MM.1S (cell line): ENCODE data around the gene UBXN1.

ENCODE experiments used
- DNase-seq: peaks from one replicate; pipeline ENCODE4 v3.0.0-alpha.2; 2015
- H2AFZ ChIP-seq: fragments of 300-600 bp; sonication (generic); 2 replicates; pipeline ENCODE4 v1.6.0; 2016; ENCODE audit warnings: antibody characterized with exemption, low read length
- H3F3A ChIP-seq: fragments of 300-600 bp; sonication (generic); 2 replicates; pipeline ENCODE4 v1.6.1; 2016; ENCODE audit warnings: mild to moderate bottlenecking, antibody characterized with exemption, low read length, moderate library complexity, mixed read lengths; ENCODE audit not compliant: insufficient read depth
- H3K27ac ChIP-seq: fragments of 300-600 bp; sonication (generic); 2 replicates; pipeline ENCODE4 v1.5.1; 2016; ENCODE audit warnings: mild to moderate bottlenecking, low read length
- H3K27me3 ChIP-seq: fragments of 300-600 bp; sonication (generic); replicated peaks from 2 replicates; pipeline ENCODE4 v1.6.0; 2016; ENCODE audit warnings: low read length; ENCODE audit not compliant: insufficient read depth
- H3K36me3 ChIP-seq: fragments of 300-600 bp; sonication (generic); replicated peaks from 2 replicates; pipeline ENCODE4 v1.6.1; 2016; ENCODE audit warnings: mild to moderate bottlenecking, low read length, mixed read lengths; ENCODE audit not compliant: insufficient read depth
- H3K4me1 ChIP-seq: fragments of 300-600 bp; sonication (generic); 2 replicates; pipeline ENCODE4 v1.6.1; 2016; ENCODE audit warnings: low read length, mixed read lengths
- H3K4me2 ChIP-seq: fragments of 300-600 bp; sonication (generic); 2 replicates; pipeline ENCODE4 v1.6.0; 2016; ENCODE audit warnings: low read depth, low read length
- H3K4me3 ChIP-seq: fragments of 300-600 bp; sonication (generic); 2 replicates; pipeline ENCODE4 v1.5.1; 2016; ENCODE audit warnings: low read length, mixed read lengths
- H3K79me2 ChIP-seq: fragments of 300-600 bp; sonication (generic); 2 replicates; pipeline ENCODE4 v1.6.1; 2016; ENCODE audit warnings: mixed run types, low read length, mixed read lengths
- H3K9ac ChIP-seq: fragments of 300-600 bp; sonication (generic); 2 replicates; pipeline ENCODE4 v1.6.1; 2016; ENCODE audit warnings: low read length, mixed read lengths
- H3K9me2 ChIP-seq: fragments of 300-600 bp; sonication (generic); replicated peaks from 2 replicates; pipeline ENCODE4 v1.6.1; 2016; ENCODE audit warnings: mild to moderate bottlenecking, low read length, mixed read lengths; ENCODE audit not compliant: insufficient read depth
- H3K9me3 ChIP-seq: fragments of 300-600 bp; sonication (generic); replicated peaks from 2 replicates; pipeline ENCODE4 v1.6.1; 2016; ENCODE audit warnings: mild to moderate bottlenecking, low read length, mixed read lengths; ENCODE audit not compliant: insufficient read depth
- H4K20me1 ChIP-seq: fragments of 300-600 bp; sonication (generic); 2 replicates; pipeline ENCODE4 v1.6.1; 2016; ENCODE audit warnings: mild to moderate bottlenecking, low read length, moderate library complexity, mixed read lengths; ENCODE audit not compliant: insufficient read depth
- EZH2 ChIP-seq: fragments of 300-600 bp; sonication (generic); optimal IDR thresholded peaks from 2 replicates; pipeline ENCODE3; 2017; ENCODE audit warnings: low read depth, mild to moderate bottlenecking, antibody characterized with exemption, low read length, mixed read lengths
- EZH2phosphoT487 ChIP-seq: fragments of 300-600 bp; sonication (generic); IDR thresholded peaks from 2 replicates; pipeline ENCODE4 v1.6.1; 2018; ENCODE audit warnings: antibody characterized with exemption, low read length
- TF ChIP-seq, protein P1 (sequence below): fragments of 300-600 bp; sonication (generic); IDR thresholded peaks from 2 replicates; pipeline ENCODE4 v1.5.1; 2016; ENCODE audit warnings: antibody characterized with exemption, low read length, mixed read lengths

The UBXN1 gene

DNA sequence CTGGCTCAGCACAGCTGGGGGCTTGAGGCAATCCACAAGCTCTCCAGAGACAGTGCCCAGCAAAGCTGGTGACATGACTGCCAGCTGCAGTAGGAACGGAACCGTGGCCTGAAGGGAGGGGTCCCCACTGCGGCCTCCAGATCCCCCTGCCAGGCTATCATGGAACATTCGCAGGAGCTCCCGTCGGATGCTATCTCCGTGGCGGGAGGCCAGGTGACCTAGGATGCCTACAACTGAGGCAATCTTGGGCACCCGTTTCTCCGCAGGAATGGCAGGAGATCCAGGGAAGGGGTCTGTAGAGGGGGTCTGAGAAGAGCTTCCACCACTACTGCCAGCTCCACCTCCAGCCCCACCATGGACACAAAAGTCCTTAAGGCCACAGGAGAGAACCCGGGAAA is 29.9 kb downstream of the UBXN1 start:
- Histone ChIP-seq H3K4me2 (no peak overlapping the region), H2AFZ (no peak overlapping the region), H3K4me1 (peaks cover 9% of the 10 kb centered on the region), H3K27me3 (no peaks in the 10 kb centered on the region), H3K9me3 (no peaks in the 10 kb centered on the region), H3F3A (peaks cover 8% of the 10 kb centered on the region), H3K9ac (no peak overlapping the region), H3K9me2 (no peaks in the 10 kb centered on the region), H3K36me3 (0 out of 2 replicates have a peak, but pooled peaks cover 3% of the 10 kb centered on the region), H3K79me2 (peaks cover 59% of the 10 kb centered on the region), H3K27ac (no peak overlapping the region), H4K20me1 (no peaks in the 10 kb centered on the region), H3K4me3 (no peak overlapping the region)
- TF ChIP-seq EZH2 (no peak), EZH2phosphoT487 (no peak)
- TF ChIP-seq, protein P1, sequence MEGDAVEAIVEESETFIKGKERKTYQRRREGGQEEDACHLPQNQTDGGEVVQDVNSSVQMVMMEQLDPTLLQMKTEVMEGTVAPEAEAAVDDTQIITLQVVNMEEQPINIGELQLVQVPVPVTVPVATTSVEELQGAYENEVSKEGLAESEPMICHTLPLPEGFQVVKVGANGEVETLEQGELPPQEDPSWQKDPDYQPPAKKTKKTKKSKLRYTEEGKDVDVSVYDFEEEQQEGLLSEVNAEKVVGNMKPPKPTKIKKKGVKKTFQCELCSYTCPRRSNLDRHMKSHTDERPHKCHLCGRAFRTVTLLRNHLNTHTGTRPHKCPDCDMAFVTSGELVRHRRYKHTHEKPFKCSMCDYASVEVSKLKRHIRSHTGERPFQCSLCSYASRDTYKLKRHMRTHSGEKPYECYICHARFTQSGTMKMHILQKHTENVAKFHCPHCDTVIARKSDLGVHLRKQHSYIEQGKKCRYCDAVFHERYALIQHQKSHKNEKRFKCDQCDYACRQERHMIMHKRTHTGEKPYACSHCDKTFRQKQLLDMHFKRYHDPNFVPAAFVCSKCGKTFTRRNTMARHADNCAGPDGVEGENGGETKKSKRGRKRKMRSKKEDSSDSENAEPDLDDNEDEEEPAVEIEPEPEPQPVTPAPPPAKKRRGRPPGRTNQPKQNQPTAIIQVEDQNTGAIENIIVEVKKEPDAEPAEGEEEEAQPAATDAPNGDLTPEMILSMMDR = no peak
- DNase-seq = no peak

DNA sequence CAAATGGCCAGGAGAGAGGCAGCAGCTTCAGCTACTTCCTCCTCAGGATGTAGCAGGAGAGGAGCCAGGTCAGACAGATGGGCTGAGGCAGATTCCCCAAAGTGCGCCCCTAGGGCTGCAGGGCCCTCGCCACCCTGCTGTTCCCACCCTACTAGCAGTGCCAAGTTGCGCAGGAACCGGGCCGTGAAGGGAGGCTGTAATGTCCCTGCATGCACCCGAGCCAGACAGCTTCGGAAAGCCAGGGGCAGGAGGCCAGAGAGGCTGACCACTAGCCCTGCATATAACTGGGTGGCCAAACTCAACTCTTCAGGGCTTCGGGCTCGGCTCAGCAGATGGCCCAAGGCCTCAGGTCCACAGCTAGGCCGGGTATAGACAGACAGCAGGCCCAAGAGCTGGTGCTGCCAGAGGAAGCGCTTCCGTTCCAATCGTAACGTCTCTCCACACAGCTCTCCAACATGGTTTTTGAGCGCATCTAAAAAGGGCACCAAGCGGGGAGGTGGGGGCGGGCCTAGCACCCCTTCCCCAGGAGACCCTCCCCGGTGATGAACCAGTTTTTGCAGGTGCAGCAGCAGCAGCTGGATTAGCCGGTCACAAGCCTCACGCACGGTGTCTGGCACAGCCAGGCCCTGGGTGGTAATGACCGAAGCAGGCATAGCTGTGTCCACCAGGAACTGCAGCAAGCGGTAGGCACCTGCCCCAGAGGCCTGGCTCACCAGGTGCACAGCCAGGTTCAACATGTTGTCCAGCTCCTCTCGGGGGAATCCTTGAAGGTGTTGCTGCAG is 30.5 kb downstream of the UBXN1 start:
- H3K9me2 ChIP-seq = no peaks in the 10 kb centered on the region
- H3K9me3 ChIP-seq = no peaks in the 10 kb centered on the region
- TF ChIP-seq, protein P1 = no peak
- no peak for TF ChIP-seq EZH2phosphoT487
- no peak for TF ChIP-seq EZH2
- peaks cover 7% of the 10 kb centered on the region for H3F3A ChIP-seq
- H3K4me3 ChIP-seq = no peak overlapping the region
- 0 out of 2 replicates have a peak, but pooled peaks cover 3% of the 10 kb centered on the region for H3K36me3 ChIP-seq
- no peak overlapping the region for H2AFZ ChIP-seq
- no peak overlapping the region for H3K9ac ChIP-seq
- no peak overlapping the region for H3K27ac ChIP-seq
- H4K20me1 ChIP-seq = no peaks in the 10 kb centered on the region
- H3K79me2 ChIP-seq = peaks cover 64% of the 10 kb centered on the region
- H3K4me1 ChIP-seq = peaks cover 9% of the 10 kb centered on the region
- no peak for DNase-seq
- no peak overlapping the region for H3K4me2 ChIP-seq
- no peaks in the 10 kb centered on the region for H3K27me3 ChIP-seq

- Histone ChIP-seq H3K4me3 (no peak overlapping the region), H3K27ac (no peak overlapping the region), H3K27me3 (no peaks in the 10 kb centered on the region), H2AFZ (no peak overlapping the region), H3K9me2 (no peaks in the 10 kb centered on the region), H3K36me3 (0 out of 2 replicates have a peak, but pooled peaks cover 8% of the 10 kb centered on the region), H3K9me3 (no peaks in the 10 kb centered on the region), H3F3A (peaks cover 5% of the 10 kb centered on the region; the same call in 1 of the 2 replicates), H3K4me2 (no peak overlapping the region), H3K9ac (no peak overlapping the region), H3K79me2 (peaks cover 66% of the 10 kb centered on the region), H3K4me1 (peaks cover 9% of the 10 kb centered on the region), H4K20me1 (no peaks in the 10 kb centered on the region)
- DNase-seq = no peak
- TF ChIP-seq, protein P1 = no peak
- TF ChIP-seq EZH2phosphoT487 = no peak
- TF ChIP-seq EZH2 = no peak
Measured at GRCh38 chr11:62647609-62648005, 31.3 kb downstream of the UBXN1 start.
